GM12872 (cell line): ENCODE results near the gene KIAA1671.

ENCODE experiments used
- TF ChIP-seq, protein P1 (sequence below): IDR thresholded peaks from 3 replicates; pipeline ENCODE4 v1.5.1; 2011; ENCODE audit warnings: low read depth, mild to moderate bottlenecking, low read length, moderate library complexity; ENCODE audit not compliant: insufficient read depth

The KIAA1671 gene

DNA sequence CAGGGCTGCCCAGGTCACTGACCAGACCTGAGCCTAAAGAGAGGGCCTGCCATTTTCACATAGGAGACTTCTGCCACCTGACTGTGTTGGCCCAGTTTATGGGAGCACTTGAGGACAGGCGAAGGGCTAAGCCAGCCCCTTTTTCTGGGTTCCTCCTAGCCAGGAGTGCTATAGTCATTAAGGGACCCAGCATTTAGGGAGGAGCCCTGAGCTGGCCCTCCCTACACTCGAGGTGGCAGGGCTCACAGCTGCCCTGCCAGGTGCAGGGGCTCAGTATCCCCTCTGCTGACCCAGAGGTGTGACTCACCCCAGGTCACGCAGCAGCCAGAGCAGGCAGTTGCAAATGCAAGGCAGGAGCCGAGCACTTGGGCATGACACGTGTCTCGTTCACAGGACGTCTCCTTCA lies 160.8 kb downstream of the KIAA1671 start:
- TF ChIP-seq, protein P1, sequence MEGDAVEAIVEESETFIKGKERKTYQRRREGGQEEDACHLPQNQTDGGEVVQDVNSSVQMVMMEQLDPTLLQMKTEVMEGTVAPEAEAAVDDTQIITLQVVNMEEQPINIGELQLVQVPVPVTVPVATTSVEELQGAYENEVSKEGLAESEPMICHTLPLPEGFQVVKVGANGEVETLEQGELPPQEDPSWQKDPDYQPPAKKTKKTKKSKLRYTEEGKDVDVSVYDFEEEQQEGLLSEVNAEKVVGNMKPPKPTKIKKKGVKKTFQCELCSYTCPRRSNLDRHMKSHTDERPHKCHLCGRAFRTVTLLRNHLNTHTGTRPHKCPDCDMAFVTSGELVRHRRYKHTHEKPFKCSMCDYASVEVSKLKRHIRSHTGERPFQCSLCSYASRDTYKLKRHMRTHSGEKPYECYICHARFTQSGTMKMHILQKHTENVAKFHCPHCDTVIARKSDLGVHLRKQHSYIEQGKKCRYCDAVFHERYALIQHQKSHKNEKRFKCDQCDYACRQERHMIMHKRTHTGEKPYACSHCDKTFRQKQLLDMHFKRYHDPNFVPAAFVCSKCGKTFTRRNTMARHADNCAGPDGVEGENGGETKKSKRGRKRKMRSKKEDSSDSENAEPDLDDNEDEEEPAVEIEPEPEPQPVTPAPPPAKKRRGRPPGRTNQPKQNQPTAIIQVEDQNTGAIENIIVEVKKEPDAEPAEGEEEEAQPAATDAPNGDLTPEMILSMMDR = no peak

- TF ChIP-seq, protein P1 = no peak
These were observed 162.2 kb downstream of the KIAA1671 start for GRCh38 chr22:25114369-25115362.

GRCh38 chr22:25119609-25120008 lies 167.1 kb downstream of the KIAA1671 start:
- TF ChIP-seq, protein P1 = no peak

DNA sequence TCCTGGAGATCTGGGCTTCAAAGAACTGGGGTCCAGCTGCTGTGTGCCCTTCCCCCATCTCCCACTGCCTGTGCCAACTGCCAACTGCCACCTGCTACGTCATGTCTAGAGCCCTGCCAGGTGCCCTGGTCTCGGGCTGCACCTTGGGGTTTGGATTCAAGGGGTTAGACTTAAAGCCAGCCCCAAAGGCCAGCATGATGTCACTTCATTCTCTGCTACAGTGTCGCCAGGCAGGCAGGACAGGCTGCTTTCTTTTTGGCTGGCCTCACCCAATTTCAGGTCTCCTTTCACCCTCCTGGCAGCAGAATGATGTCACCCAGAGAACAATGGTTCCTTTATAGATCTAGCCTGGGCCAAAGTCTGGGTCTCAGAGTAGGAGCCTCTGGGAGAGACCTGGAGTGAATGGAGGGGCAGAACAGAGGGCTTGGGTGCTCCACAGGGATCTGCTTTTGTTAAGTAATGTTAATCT lies 167.6 kb downstream of the KIAA1671 start:
- TF ChIP-seq, protein P1 = no peak

DNA sequence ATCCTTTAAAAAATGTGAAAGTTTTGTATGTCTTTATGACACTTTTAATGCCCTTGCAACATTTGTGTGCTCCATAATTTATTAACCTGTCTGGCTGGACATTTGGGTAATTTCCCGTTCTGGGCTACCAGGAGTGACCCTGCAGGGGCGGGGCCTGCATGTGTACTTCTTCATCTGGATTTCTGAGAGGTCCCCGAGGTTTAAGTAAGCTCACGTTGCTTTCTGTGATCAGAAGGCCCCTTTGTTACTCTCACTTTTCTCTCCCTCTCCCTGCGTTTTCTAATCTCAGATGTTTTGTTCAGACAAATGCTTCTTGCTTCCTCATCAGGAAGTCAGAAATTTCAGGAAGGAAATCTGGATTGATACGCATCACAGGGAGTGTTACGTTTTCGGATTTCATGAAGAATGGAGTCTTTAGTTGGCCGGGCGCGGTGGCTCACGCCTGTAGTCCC lies 168.3 kb downstream of the KIAA1671 start:
- TF ChIP-seq, protein P1 = no peak

- TF ChIP-seq, protein P1 = no peak
These were observed 169.7 kb downstream of the KIAA1671 start for GRCh38 chr22:25122136-25122764.

GRCh38 chr22:25123677-25124076 lies 171.2 kb downstream of the KIAA1671 start:
- TF ChIP-seq, protein P1 = no peak
